DND-41 (cell line): ENCODE results near the gene CD300E.

Source experiments
- ATAC-seq: fragments of 200-7000 bp; cut with Tn5 transposase; 3 replicates; pipeline ENCODE4 v1.9.1; 2021; ENCODE audit warnings: low read depth; ENCODE audit not compliant: insufficient read depth
- DNase-seq: peaks from one replicate; pipeline ENCODE4 v3.0.0-alpha.2; 2020
- H2AFZ ChIP-seq: 2 replicates; pipeline ENCODE4 v1.6.0; 2012; ENCODE audit warnings: low read depth, low read length
- H3K27ac ChIP-seq: 2 replicates; pipeline ENCODE4 v1.5.1; 2012; ENCODE audit warnings: low read length, inconsistent platforms
- H3K27me3 ChIP-seq: fragments of 200-600 bp; sonication (generic); 2 replicates; pipeline ENCODE4 v1.6.0; 2012; ENCODE audit warnings: low read length, mild to moderate bottlenecking, inconsistent platforms; ENCODE audit not compliant: insufficient read depth, poor library complexity
- H3K36me3 ChIP-seq: 2 replicates; pipeline ENCODE4 v1.5.1; 2012; ENCODE audit warnings: low read length, inconsistent platforms; ENCODE audit not compliant: insufficient read depth
- H3K4me1 ChIP-seq: 2 replicates; pipeline ENCODE4 v1.5.1; 2012; ENCODE audit warnings: mild to moderate bottlenecking, low read length; ENCODE audit not compliant: insufficient read depth
- H3K4me2 ChIP-seq: 2 replicates; pipeline ENCODE4 v1.6.0; 2012; ENCODE audit warnings: mild to moderate bottlenecking, moderate library complexity, low read length, inconsistent platforms; ENCODE audit not compliant: insufficient read depth
- H3K4me3 ChIP-seq, 2 experiments: fragments of 200-600 bp in 1 of 2; shearing (Covaris generic) in 1 of 2; 2 replicates each; pipeline ENCODE4 v1.5.1; 2012 to 2016; ENCODE audit warnings: inconsistent platforms in 2 of 2, low read length in 2 of 2, mild to moderate bottlenecking in 2 of 2, low read depth in 1 of 2, moderate library complexity in 1 of 2
- H3K79me2 ChIP-seq: 2 replicates; pipeline ENCODE4 v1.6.0; 2012; ENCODE audit warnings: low read length, inconsistent platforms; ENCODE audit not compliant: insufficient read depth
- H3K9ac ChIP-seq: 2 replicates; pipeline ENCODE4 v1.6.0; 2012; ENCODE audit warnings: low read depth, mild to moderate bottlenecking, inconsistent platforms, low read length, moderate library complexity
- H3K9me3 ChIP-seq: 2 replicates; pipeline ENCODE4 v1.5.1; 2012; ENCODE audit warnings: low read length, moderate library complexity, mild to moderate bottlenecking, inconsistent platforms; ENCODE audit not compliant: insufficient read depth, severe bottlenecking
- H4K20me1 ChIP-seq: 2 replicates; pipeline ENCODE4 v1.6.0; 2012; ENCODE audit warnings: low read length; ENCODE audit not compliant: insufficient read depth
- CTCF ChIP-seq: IDR thresholded peaks from 2 replicates; pipeline ENCODE4 v1.5.1; 2012; ENCODE audit warnings: borderline replicate concordance, low read length, moderate library complexity, mild to moderate bottlenecking; ENCODE audit not compliant: poor library complexity, severe bottlenecking; ENCODE audit errors: extremely low read depth
- EZH2 ChIP-seq: IDR thresholded peaks from 3 replicates; pipeline ENCODE4 v1.6.1; 2012; ENCODE audit warnings: borderline replicate concordance, low read depth, mild to moderate bottlenecking, moderate library complexity, low read length, inconsistent platforms; ENCODE audit not compliant: severe bottlenecking

The CD300E gene

GRCh38 chr17:74603037-74603635 is 20.4 kb downstream of the CD300E start:
- H3K36me3 ChIP-seq, result no peaks in the 10 kb centered on the region
- H2AFZ ChIP-seq, result no peak overlapping the region
- DNase-seq (no peak), ATAC-seq (no peak)
- no peaks in the 10 kb centered on the region for H3K4me1 ChIP-seq
- H3K27ac ChIP-seq, result no peak overlapping the region
- H3K4me3 ChIP-seq, result no peak overlapping the region
- TF ChIP-seq CTCF (no peak), EZH2 (no peak)
- H3K9ac ChIP-seq, result no peak overlapping the region
- H3K79me2 ChIP-seq, result no peaks in the 10 kb centered on the region
- H3K4me2 ChIP-seq, result no peak overlapping the region
- no peaks in the 10 kb centered on the region for H3K9me3 ChIP-seq
- peaks cover 32% of the 10 kb centered on the region for H3K27me3 ChIP-seq
- peaks cover 4% of the 10 kb centered on the region; the same call in 1 of the 2 replicates for H4K20me1 ChIP-seq

- no peaks in the 10 kb centered on the region for H3K9me3 ChIP-seq
- H2AFZ ChIP-seq, result no peak overlapping the region
- TF ChIP-seq CTCF (peak; percentile 71), EZH2 (no peak)
- H4K20me1 ChIP-seq, result no peaks in the 10 kb centered on the region; the same call in 1 of the 2 replicates
- no peak overlapping the region for H3K27ac ChIP-seq
- no peak overlapping the region for H3K4me2 ChIP-seq
- H3K36me3 ChIP-seq, result no peaks in the 10 kb centered on the region
- H3K27me3 ChIP-seq, result peaks cover 27% of the 10 kb centered on the region
- no peaks in the 10 kb centered on the region for H3K79me2 ChIP-seq
- no peak overlapping the region for H3K4me3 ChIP-seq
- ATAC-seq (peak; percentile 37; the same call in 1 of the 3 replicates), DNase-seq (peak; percentile 26)
- H3K9ac ChIP-seq, result no peak overlapping the region
- no peaks in the 10 kb centered on the region for H3K4me1 ChIP-seq
Measured at GRCh38 chr17:74601944-74602572, 21.5 kb downstream of the CD300E start.

- no peaks in the 10 kb centered on the region for H3K9me3 ChIP-seq
- no peak for DNase-seq
- no peak overlapping the region for H3K4me2 ChIP-seq
Measured at GRCh38 chr17:74599448-74599939, 24.0 kb downstream of the CD300E start.

More at GRCh38 chr17:74599448-74599939, 24.0 kb downstream of the CD300E start:
- no peak overlapping the region for H3K27ac ChIP-seq
- no peak overlapping the region for H3K4me3 ChIP-seq
- no peak for ATAC-seq
- TF ChIP-seq CTCF (no peak), EZH2 (no peak)
- peaks cover 27% of the 10 kb centered on the region for H3K27me3 ChIP-seq
- no peaks in the 10 kb centered on the region for H3K4me1 ChIP-seq
- H4K20me1 ChIP-seq, result no peaks in the 10 kb centered on the region; the same call in 1 of the 2 replicates
- H3K9ac ChIP-seq, result no peak overlapping the region
- no peaks in the 10 kb centered on the region for H3K79me2 ChIP-seq
- no peak overlapping the region for H2AFZ ChIP-seq
- H3K36me3 ChIP-seq, result no peaks in the 10 kb centered on the region
